ENCODE measurements around the gene PPP1R15B. TPM values are rescaled to one million over a fixed set of nuclear protein-coding genes. Genes with fewer than 3 reads are reported as not detected.

The PPP1R15B gene
- total RNA-seq, 2 experiments from 2014 or later = 171 to 179 TPM

DNA sequence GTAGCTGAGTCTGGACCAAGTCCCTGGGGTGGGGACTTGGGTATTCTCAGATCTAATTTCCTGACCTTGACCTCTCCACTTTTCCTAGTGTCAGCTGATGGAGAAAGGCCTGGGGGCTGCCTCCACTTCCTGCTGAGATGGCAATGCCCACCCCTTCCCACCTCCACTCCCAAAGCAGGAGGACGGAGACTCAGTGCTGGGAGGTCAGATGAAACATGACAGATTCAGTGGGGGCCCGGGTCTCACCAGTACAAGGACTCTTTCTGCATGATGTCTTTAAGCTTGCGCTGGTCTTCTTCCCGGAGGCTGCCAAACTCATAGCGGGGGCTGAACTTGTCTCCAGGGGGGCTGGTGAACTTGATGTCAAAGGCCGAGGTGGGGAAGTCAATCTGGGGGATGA lies 35.6 kb upstream of the PPP1R15B start:
- H3K4me1 ChIP-seq (ENCODE audit: insufficient read depth, low read length) = peaks cover 44% of the 10 kb centered on the region
- POLR2A ChIA-PET = interaction anchor here (0.6 to 3.5 kb wide), 6 partner anchors 47 to 80 kb away, joined by 3 to 33 read pairs (median 6); partner anchors contain the start of genes MDM4 and PIK3C2B
- Mint-ChIP-seq H3K27me3 (no peaks in the 10 kb centered on the region), H3K36me3 (ENCODE audit: low read depth) (peaks cover 71% of the 10 kb centered on the region), H3K27ac (peak overlapping the region; percentile 81), H3K4me3 (no peak overlapping the region), H3K9me3 (no peaks in the 10 kb centered on the region), H3K4me1 (ENCODE audit: low read depth) (peaks cover 27% of the 10 kb centered on the region)
- H3K4me3 ChIP-seq (ENCODE audit: low read length) = no peak overlapping the region
- intact Hi-C loops (cut with DNase I, micrococcal nuclease) = loop anchor here (2.0 to 10.0 kb wide), 4 partner anchors 48 to 360 kb away; partner anchors contain the start of gene PIK3C2B (in 1 of the 2)
- H3K9me3 ChIP-seq (ENCODE audit: control insufficient read depth in 1 of 2, insufficient read depth in 1 of 2, low read length in 2 of 2) = no peaks in the 10 kb centered on the region
- no peak for DNase-seq
- no peaks in the 10 kb centered on the region for H3K27me3 ChIP-seq (ENCODE audit: control insufficient read depth in 1 of 2, insufficient read depth in 2 of 2, low read length in 2 of 2)
- CTCF ChIA-PET = interaction anchor here (0.8 to 9.7 kb wide), 13 partner anchors 12 to 119 kb away, joined by 3 to 218 read pairs (median 5); partner anchors contain the start of genes MDM4 and PIK3C2B
- no peak for TF ChIP-seq CTCF (IDR thresholded peaks at IDR 0.05)
- no peak overlapping the region for H3K27ac ChIP-seq (ENCODE audit: low read depth in 1 of 2, low read length in 2 of 2)
- no peak for ATAC-seq (ENCODE audit: poor library complexity)
- peaks cover 58% of the 10 kb centered on the region for H3K36me3 ChIP-seq (ENCODE audit: insufficient read depth, low read length)

DNA sequence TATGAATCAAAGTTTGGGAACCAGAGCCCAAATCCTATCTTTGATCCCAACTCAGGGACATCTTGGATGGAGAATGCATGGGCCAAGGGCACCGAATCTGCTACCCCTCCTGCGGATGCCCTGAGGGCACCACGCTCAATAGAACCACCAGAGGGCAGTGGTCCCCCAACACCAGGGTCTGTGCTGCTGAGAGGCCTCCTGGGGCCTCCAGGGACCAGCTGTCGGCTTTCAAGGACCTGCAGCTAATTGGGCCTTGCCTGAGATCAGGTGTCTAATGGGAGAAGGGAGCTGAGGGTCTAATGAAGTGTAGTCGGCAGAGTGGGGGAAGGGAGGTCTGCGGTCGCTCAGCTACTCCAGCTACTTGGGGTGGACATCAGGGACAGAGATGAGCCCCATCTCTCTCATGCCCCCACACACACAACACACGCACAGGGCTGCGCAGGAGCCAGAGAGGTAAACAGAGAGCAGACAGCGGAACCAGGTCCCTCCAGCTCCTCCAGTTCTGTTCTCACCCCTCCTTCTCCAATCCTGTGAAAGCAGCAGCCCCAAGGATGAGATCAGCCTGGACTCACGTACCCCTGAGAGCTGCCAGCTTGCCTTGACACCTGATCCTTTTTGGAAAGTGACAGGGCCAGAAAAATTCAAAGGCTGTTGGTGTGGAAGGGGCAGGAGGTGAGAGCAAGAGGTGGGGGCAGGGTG lies 34.9 kb upstream of the PPP1R15B start:
- H3K4me3 ChIP-seq (ENCODE audit: low read length) = no peak overlapping the region
- peak overlapping the region; percentile 81 for H3K27ac Mint-ChIP-seq
- peak; percentile 74 for TF ChIP-seq CTCF (IDR thresholded peaks at IDR 0.05)
- H3K27me3 Mint-ChIP-seq = no peaks in the 10 kb centered on the region
- H3K4me3 Mint-ChIP-seq = no peak overlapping the region
- H3K4me1 Mint-ChIP-seq (ENCODE audit: low read depth) = peaks cover 23% of the 10 kb centered on the region
- ChIA-PET CTCF (interaction anchor here (0.7 to 9.7 kb wide), 20 partner anchors 9 to 360 kb away, joined by 3 to 218 read pairs (median 5); partner anchors contain the start of genes MDM4 and PIK3C2B), POLR2A (interaction anchor here (0.6 to 3.5 kb wide), 7 partner anchors 48 to 81 kb away, joined by 3 to 33 read pairs (median 4); partner anchors contain the start of genes MDM4 and PIK3C2B)
- peaks cover 61% of the 10 kb centered on the region for H3K36me3 ChIP-seq (ENCODE audit: insufficient read depth, low read length)
- H3K9me3 Mint-ChIP-seq = no peaks in the 10 kb centered on the region
- intact Hi-C loops (cut with DNase I, micrococcal nuclease) = loop anchor here (1.0 to 10.0 kb wide), 5 partner anchors 48 to 361 kb away; partner anchors contain the start of gene PIK3C2B (in 1 of the 2)
- ATAC-seq (ENCODE audit: poor library complexity) = peak; percentile 98
- peaks cover 38% of the 10 kb centered on the region for H3K4me1 ChIP-seq (ENCODE audit: insufficient read depth, low read length)
- H3K36me3 Mint-ChIP-seq (ENCODE audit: low read depth) = peaks cover 78% of the 10 kb centered on the region
- peak; percentile 69 to 89 (median 74) for DNase-seq
- no peak overlapping the region for H3K27ac ChIP-seq (ENCODE audit: low read depth in 1 of 2, low read length in 2 of 2)
- H3K9me3 ChIP-seq (ENCODE audit: control insufficient read depth in 1 of 2, insufficient read depth in 1 of 2, low read length in 2 of 2) = no peaks in the 10 kb centered on the region
- H3K27me3 ChIP-seq (ENCODE audit: control insufficient read depth in 1 of 2, insufficient read depth in 2 of 2, low read length in 2 of 2) = no peaks in the 10 kb centered on the region

GRCh38 chr1:204445860-204446412 lies 34.3 kb upstream of the PPP1R15B start:
- Mint-ChIP-seq H3K9me3 (no peaks in the 10 kb centered on the region), H3K27ac (peak overlapping the region; percentile 81), H3K4me1 (ENCODE audit: low read depth) (peaks cover 19% of the 10 kb centered on the region), H3K27me3 (no peaks in the 10 kb centered on the region), H3K4me3 (no peak overlapping the region), H3K36me3 (ENCODE audit: low read depth) (peaks cover 84% of the 10 kb centered on the region)
- intact Hi-C loops (cut with DNase I, micrococcal nuclease) = loop anchor here (1.0 to 10.0 kb wide), 5 partner anchors 49 to 361 kb away; partner anchors contain the start of gene PIK3C2B (in 1 of the 2)
- ChIA-PET CTCF (interaction anchor here (0.8 to 9.7 kb wide), 16 partner anchors 10 to 361 kb away, joined by 3 to 218 read pairs (median 5); partner anchors contain the start of genes MDM4 and PIK3C2B), POLR2A (interaction anchor here (1.0 to 3.5 kb wide), 6 partner anchors 49 to 70 kb away, joined by 3 to 33 read pairs (median 6); partner anchors contain the start of genes MDM4 and PIK3C2B)
- peak in 13 of 14 experiments; percentile 14 to 71 (median 41) for DNase-seq
- no peak for TF ChIP-seq CTCF (IDR thresholded peaks at IDR 0.05)
- no peak overlapping the region for H3K27ac ChIP-seq (ENCODE audit: low read depth in 1 of 2, low read length in 2 of 2)
- no peak overlapping the region for H3K4me3 ChIP-seq (ENCODE audit: low read length)
- peaks cover 32% of the 10 kb centered on the region for H3K4me1 ChIP-seq (ENCODE audit: insufficient read depth, low read length)
- no peaks in the 10 kb centered on the region for H3K27me3 ChIP-seq (ENCODE audit: control insufficient read depth in 1 of 2, insufficient read depth in 2 of 2, low read length in 2 of 2)
- H3K9me3 ChIP-seq (ENCODE audit: control insufficient read depth in 1 of 2, insufficient read depth in 1 of 2, low read length in 2 of 2) = no peaks in the 10 kb centered on the region
- ATAC-seq (ENCODE audit: poor library complexity) = peak; percentile 34
- H3K36me3 ChIP-seq (ENCODE audit: insufficient read depth, low read length) = peaks cover 65% of the 10 kb centered on the region

Data from CD4-positive, alpha-beta T cell (primary cell).